SH-SY5Y (cell line): ENCODE data around the gene NTM.

ENCODE experiments used
- GATA2 ChIP-seq: IDR thresholded peaks from 2 replicates; pipeline ENCODE4 v1.6.1; 2011; ENCODE audit warnings: mild to moderate bottlenecking, low read depth, low read length
- GATA3 ChIP-seq: IDR thresholded peaks from 2 replicates; pipeline ENCODE4 v1.6.1; 2011; ENCODE audit warnings: low read depth, mild to moderate bottlenecking, low read length, moderate library complexity

DNA sequence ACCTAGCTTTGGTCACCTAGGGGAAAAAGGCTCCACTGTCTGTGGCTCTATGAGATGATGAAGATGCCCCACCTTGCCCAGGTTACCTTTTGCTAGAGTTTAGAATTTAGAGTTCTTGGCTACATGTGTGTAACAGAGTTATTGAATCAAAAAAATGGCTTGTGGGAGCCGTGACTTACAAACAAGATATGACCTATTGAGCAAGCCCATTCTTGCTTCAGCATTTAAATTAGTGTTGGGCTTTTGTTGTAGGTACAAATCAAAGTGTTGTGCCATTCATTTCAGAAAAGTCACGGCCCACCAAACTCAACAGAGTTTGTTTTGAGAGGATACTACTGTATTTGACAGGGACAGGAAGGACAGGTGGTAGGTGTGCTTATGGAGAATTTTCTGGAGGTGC, 768.8 kb downstream of the NTM start:
- no peak for TF ChIP-seq GATA2
- no peak for TF ChIP-seq GATA3
